SK-N-SH (cell line): Measurements from ENCODE around the gene SNAP25. TPM values are rescaled to one million over a fixed set of nuclear protein-coding genes. Genes with fewer than 3 reads are reported as not detected.

Source experiments
- CTCF ChIA-PET: fragments of 300-600, 350-600 bp; formaldehyde crosslinking; extraction: SDS; loops from one replicate; lab custom pipeline; 2021; lab: Yijun Ruan, JAX
- POLR2A ChIA-PET: fragments of 350-600 bp; sonication (Branson Sonifier 250); formaldehyde crosslinking; extraction: SDS; loops from one replicate; lab custom pipeline; 2020; ENCODE audit warnings: antibody characterized with exemption, inconsistent platforms; lab: Yijun Ruan, JAX
- DNase-seq: peaks from one replicate; pipeline ENCODE4 v3.0.0; 2012
- H2AFZ ChIP-seq: fragments of 200-600 bp; sonication (generic); 2 replicates; pipeline ENCODE4 v1.8.1; 2016; ENCODE audit warnings: antibody characterized with exemption, mild to moderate bottlenecking, low read depth
- H3F3A ChIP-seq: fragments of 200-600 bp; sonication (generic); replicated peaks from 2 replicates; pipeline ENCODE3; 2016; ENCODE audit warnings: antibody characterized with exemption, mild to moderate bottlenecking; ENCODE audit not compliant: insufficient read depth
- H3K27ac ChIP-seq, 2 experiments: fragments of 200-500 bp in 1 of 2; fragments of 200-600 bp in 1 of 2; sonication (Bioruptor generic) in 1 of 2; sonication (generic), shearing (Covaris generic) in 1 of 2; 2 replicates each; pipeline versions ENCODE4 v1.5.1 to v1.6.1; 2014 to 2016; ENCODE audit warnings: low read depth in 2 of 2, inconsistent platforms in 1 of 2, low read length in 1 of 2, mild to moderate bottlenecking in 1 of 2, mixed read lengths in 1 of 2
- H3K27me3 ChIP-seq: fragments of 200-600 bp; sonication (generic), shearing (Covaris generic); 2 replicates; pipeline ENCODE4 v1.6.1; 2016; ENCODE audit warnings: mixed run types; ENCODE audit not compliant: insufficient read depth
- H3K36me3 ChIP-seq, 2 experiments: fragments of 200-500 bp in 1 of 2; fragments of 200-600 bp in 1 of 2; sonication (Bioruptor generic) in 1 of 2; sonication (generic) in 1 of 2; replicated peaks in 1 of 2; 2 replicates each; pipeline versions ENCODE3 to v1.5.1; 2014 to 2016; ENCODE audit warnings: low read length in 1 of 2, mild to moderate bottlenecking in 1 of 2; ENCODE audit not compliant: insufficient read depth in 2 of 2, control insufficient read depth in 1 of 2
- H3K4me1 ChIP-seq, 2 experiments: fragments of 200-500 bp in 1 of 2; fragments of 200-600 bp in 1 of 2; sonication (Bioruptor generic) in 1 of 2; sonication (generic), shearing (Covaris generic) in 1 of 2; 2 replicates each; pipeline versions ENCODE4 v1.5.1 to v1.6.1; 2014 to 2016; ENCODE audit warnings: low read depth in 1 of 2, low read length in 1 of 2, mixed run types in 1 of 2; ENCODE audit not compliant: insufficient read depth in 2 of 2, control insufficient read depth in 1 of 2
- H3K4me2 ChIP-seq: fragments of 200-600 bp; sonication (generic), shearing (Covaris generic); 2 replicates; pipeline ENCODE4 v1.6.1; 2017; ENCODE audit warnings: mixed run types
- H3K4me3 ChIP-seq, 2 experiments: fragments of 200-500 bp in 1 of 2; fragments of 200-600 bp in 1 of 2; sonication (Bioruptor generic) in 1 of 2; sonication (generic), shearing (Covaris generic) in 1 of 2; 2 replicates each; pipeline versions ENCODE4 v1.5.1 to v1.8.1; 2014 to 2016; ENCODE audit warnings: low read depth in 2 of 2, inconsistent platforms in 1 of 2, low read length in 1 of 2, mild to moderate bottlenecking in 1 of 2, mixed read lengths in 1 of 2, moderate library complexity in 1 of 2
- H3K79me2 ChIP-seq: fragments of 200-600 bp; sonication (generic); 2 replicates; pipeline ENCODE4 v1.8.1; 2017; ENCODE audit warnings: mild to moderate bottlenecking; ENCODE audit not compliant: insufficient read depth
- H3K9ac ChIP-seq: fragments of 200-600 bp; sonication (generic); 2 replicates; pipeline ENCODE4 v1.6.1; 2017; ENCODE audit warnings: mixed run types
- H3K9me2 ChIP-seq: fragments of 200-600 bp; sonication (generic); 2 replicates; pipeline ENCODE4 v1.6.1; 2017; ENCODE audit warnings: mixed run types
- H3K9me3 ChIP-seq: fragments of 200-600 bp; sonication (generic); 2 replicates; pipeline ENCODE4 v1.6.1; 2017; ENCODE audit warnings: mixed run types, mild to moderate bottlenecking, moderate library complexity
- H4K20me1 ChIP-seq: fragments of 200-600 bp; sonication (generic); 2 replicates; pipeline ENCODE4 v1.6.1; 2017; ENCODE audit warnings: mild to moderate bottlenecking, mixed run types; ENCODE audit not compliant: insufficient read depth
- CHD2 ChIP-seq: fragments of 150-350 bp; IDR thresholded peaks from 2 replicates; pipeline ENCODE4 v1.6.1; 2018; ENCODE audit warnings: low read length; ENCODE audit not compliant: partially characterized antibody
- ELF1 ChIP-seq: IDR thresholded peaks from 2 replicates; pipeline ENCODE4 v1.4.0; 2012
- EP300 ChIP-seq, 2 experiments: IDR thresholded peaks; 2 replicates each; pipeline versions ENCODE4 v1.4.0 to v1.6.1; 2012; ENCODE audit warnings: borderline replicate concordance in 1 of 2, low read depth in 1 of 2, low read length in 1 of 2
- EZH2phosphoT487 ChIP-seq: fragments of 200-600 bp; sonication (generic); IDR thresholded peaks from 2 replicates; pipeline ENCODE4 v1.6.1; 2017; ENCODE audit warnings: low read depth, mixed run types, mild to moderate bottlenecking, antibody characterized with exemption, moderate library complexity, borderline replicate concordance
- GATA2 ChIP-seq: sonication (generic); formaldehyde crosslinking; IDR thresholded peaks from 2 replicates; pipeline ENCODE4 v1.5.0; 2020; ENCODE audit warnings: mild to moderate bottlenecking, missing genetic modification reagents
- JUND ChIP-seq: IDR thresholded peaks from 2 replicates; pipeline ENCODE4 v1.4.0; 2012
- MEF2A ChIP-seq: IDR thresholded peaks from 2 replicates; pipeline ENCODE4 v1.4.0; 2012; ENCODE audit warnings: low read depth, borderline replicate concordance
- NRF1 ChIP-seq: IDR thresholded peaks from 2 replicates; pipeline ENCODE4 v1.6.1; 2012; ENCODE audit warnings: low read depth, mild to moderate bottlenecking, low read length
- POLR2AphosphoS5 ChIP-seq: IDR thresholded peaks from 2 replicates; pipeline ENCODE4 v1.6.1; 2012; ENCODE audit warnings: low read depth, low read length
- RAD21 ChIP-seq: IDR thresholded peaks from 2 replicates; pipeline ENCODE4 v1.6.1; 2012; ENCODE audit warnings: mild to moderate bottlenecking, low read length
- RCOR1 ChIP-seq: fragments of 150-350 bp; IDR thresholded peaks from 2 replicates; pipeline ENCODE4 v1.6.1; 2017; ENCODE audit warnings: antibody characterized with exemption, low read length
- RXRA ChIP-seq: IDR thresholded peaks from 2 replicates; pipeline ENCODE4 v1.4.0; 2012; ENCODE audit warnings: low read depth, mild to moderate bottlenecking, borderline replicate concordance
- SIN3A ChIP-seq: IDR thresholded peaks from 2 replicates; pipeline ENCODE4 v1.6.1; 2012; ENCODE audit warnings: low read depth, mild to moderate bottlenecking, low read length, moderate library complexity, borderline replicate concordance
- SMC3 ChIP-seq: IDR thresholded peaks from 2 replicates; pipeline ENCODE4 v1.6.1; 2012; ENCODE audit warnings: low read depth, low read length, improper control_type of control experiment
- TCF12 ChIP-seq: IDR thresholded peaks from 2 replicates; pipeline ENCODE4 v1.4.0; 2012
- WGBS: methylation state at CpG from one replicate; pipeline ENCODE4 v1.1.6; 2017; ENCODE audit warnings: low lambda C conversion rate; 5-methylcytosine and 5-hydroxymethylcytosine counted together
- polyA plus RNA-seq, 3 experiments: library from polyadenylated mRNA; depleted of rRNA; stranded (reverse); fragments of >200 nt; gene quantifications; 2 replicates each; pipeline ENCODE4 v1.2.3, GENCODE V29; 2012
- TF ChIP-seq, protein P1 (sequence below): IDR thresholded peaks from 2 replicates; pipeline ENCODE4 v1.4.0; 2012; ENCODE audit warnings: low read depth
- TF ChIP-seq, protein P2 (sequence below): fragments of 200-600 bp; sonication (generic); IDR thresholded peaks from 2 replicates; pipeline ENCODE4 v1.6.1; 2017; ENCODE audit warnings: antibody characterized with exemption, mild to moderate bottlenecking, moderate library complexity
- TF ChIP-seq, protein P3 (sequence below): IDR thresholded peaks from 2 replicates; pipeline ENCODE4 v1.4.0; 2012; ENCODE audit warnings: low read depth, borderline replicate concordance
- TF ChIP-seq, protein P4 (sequence below): fragments of 150-350 bp; IDR thresholded peaks from 2 replicates; pipeline ENCODE4 v1.6.1; 2016; ENCODE audit warnings: mild to moderate bottlenecking, low read depth, low read length
- TF ChIP-seq, protein P5 (sequence below): IDR thresholded peaks from 2 replicates; pipeline ENCODE4; 2012

Gene SNAP25
- polyA plus RNA-seq, 1 of the 3 experiments (the other 2 are of a cell fraction), result 42.4 TPM

DNA sequence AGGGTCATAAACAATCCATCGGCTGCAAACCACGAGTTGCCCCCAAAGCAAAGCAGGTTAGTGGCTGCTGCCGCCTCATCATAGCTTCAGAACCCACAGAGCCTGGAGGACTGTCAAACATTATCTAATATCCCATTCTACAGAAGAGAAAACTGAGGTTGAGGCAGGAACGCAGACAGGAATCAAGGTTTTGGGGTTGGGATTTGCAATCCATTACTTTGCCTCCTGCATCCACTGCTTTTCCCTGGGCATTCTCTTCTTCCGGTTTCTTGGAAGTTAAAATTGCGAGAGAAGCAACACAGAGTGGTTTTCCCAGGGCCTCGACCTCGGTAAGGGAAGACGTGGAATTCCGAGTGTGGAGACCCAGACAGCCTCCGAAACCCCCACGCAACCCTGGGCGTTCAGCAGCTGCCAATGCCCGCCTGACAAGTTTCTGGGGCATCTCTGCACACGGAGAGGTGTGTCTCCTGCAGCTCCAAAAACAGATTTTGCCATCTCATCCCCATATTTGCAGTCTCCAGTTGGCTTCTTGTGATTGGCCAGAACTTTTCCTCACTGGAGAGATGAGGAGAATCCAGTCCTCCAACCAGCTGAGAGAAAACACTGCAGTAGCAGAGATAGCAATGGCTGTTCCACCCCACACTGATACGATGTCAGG lies 45.5 kb upstream of the SNAP25 start:
- H3K27me3 ChIP-seq, result no peaks in the 10 kb centered on the region
- peaks cover 6% of the 10 kb centered on the region; the same call in 1 of the 2 replicates for H3K9me2 ChIP-seq
- POLR2A ChIA-PET, result interaction anchor here (0.8 kb wide), 1 partner anchor 263 kb away, joined by 3 read pairs; no protein-coding TSS in a partner anchor
- no peaks in the 10 kb centered on the region for H4K20me1 ChIP-seq
- H3K9me3 ChIP-seq, result no peaks in the 10 kb centered on the region
- peak overlapping the region in 1 of 2 experiments; percentile 54; a peak in 2 of 4 replicates for H3K4me3 ChIP-seq
- H3F3A ChIP-seq, result no peaks in the 10 kb centered on the region
- 92% methylated on average over 11 of the region's 16 CpGs for WGBS
- CTCF ChIA-PET, result interaction anchor here (0.7 to 2.9 kb wide), 7 partner anchors 10 to 342 kb away, joined by 3 to 18 read pairs (median 3); partner anchors contain the start of gene SLX4IP
- peak overlapping the region; percentile 74 for H3K4me2 ChIP-seq
- H3K27ac ChIP-seq, result no peak overlapping the region
- TF ChIP-seq SMC3, result no peak
- TF ChIP-seq EZH2phosphoT487, result no peak
- no peak for TF ChIP-seq RXRA
- no peak for TF ChIP-seq MEF2A
- TF ChIP-seq, protein P1, sequence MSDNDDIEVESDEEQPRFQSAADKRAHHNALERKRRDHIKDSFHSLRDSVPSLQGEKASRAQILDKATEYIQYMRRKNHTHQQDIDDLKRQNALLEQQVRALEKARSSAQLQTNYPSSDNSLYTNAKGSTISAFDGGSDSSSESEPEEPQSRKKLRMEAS, result no peak
- no peak for TF ChIP-seq ELF1
- TF ChIP-seq, protein P2, sequence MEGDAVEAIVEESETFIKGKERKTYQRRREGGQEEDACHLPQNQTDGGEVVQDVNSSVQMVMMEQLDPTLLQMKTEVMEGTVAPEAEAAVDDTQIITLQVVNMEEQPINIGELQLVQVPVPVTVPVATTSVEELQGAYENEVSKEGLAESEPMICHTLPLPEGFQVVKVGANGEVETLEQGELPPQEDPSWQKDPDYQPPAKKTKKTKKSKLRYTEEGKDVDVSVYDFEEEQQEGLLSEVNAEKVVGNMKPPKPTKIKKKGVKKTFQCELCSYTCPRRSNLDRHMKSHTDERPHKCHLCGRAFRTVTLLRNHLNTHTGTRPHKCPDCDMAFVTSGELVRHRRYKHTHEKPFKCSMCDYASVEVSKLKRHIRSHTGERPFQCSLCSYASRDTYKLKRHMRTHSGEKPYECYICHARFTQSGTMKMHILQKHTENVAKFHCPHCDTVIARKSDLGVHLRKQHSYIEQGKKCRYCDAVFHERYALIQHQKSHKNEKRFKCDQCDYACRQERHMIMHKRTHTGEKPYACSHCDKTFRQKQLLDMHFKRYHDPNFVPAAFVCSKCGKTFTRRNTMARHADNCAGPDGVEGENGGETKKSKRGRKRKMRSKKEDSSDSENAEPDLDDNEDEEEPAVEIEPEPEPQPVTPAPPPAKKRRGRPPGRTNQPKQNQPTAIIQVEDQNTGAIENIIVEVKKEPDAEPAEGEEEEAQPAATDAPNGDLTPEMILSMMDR, result no peak
- no peak for TF ChIP-seq POLR2AphosphoS5
- TF ChIP-seq EP300 (IDR thresholded peaks at IDR 0.05; ENCODE audit: borderline replicate concordance in 1 of 2, low read depth in 1 of 2, low read length in 1 of 2), result no peak
- TF ChIP-seq RAD21, result no peak
- TF ChIP-seq TCF12, result no peak
- no peak for TF ChIP-seq CHD2
- no peak for TF ChIP-seq GATA2 (CRISPR knock-in tag)
- no peak for TF ChIP-seq SIN3A
- TF ChIP-seq, protein P3, sequence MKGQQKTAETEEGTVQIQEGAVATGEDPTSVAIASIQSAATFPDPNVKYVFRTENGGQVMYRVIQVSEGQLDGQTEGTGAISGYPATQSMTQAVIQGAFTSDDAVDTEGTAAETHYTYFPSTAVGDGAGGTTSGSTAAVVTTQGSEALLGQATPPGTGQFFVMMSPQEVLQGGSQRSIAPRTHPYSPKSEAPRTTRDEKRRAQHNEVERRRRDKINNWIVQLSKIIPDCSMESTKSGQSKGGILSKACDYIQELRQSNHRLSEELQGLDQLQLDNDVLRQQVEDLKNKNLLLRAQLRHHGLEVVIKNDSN, result no peak
- no peak for TF ChIP-seq RCOR1
- no peak for TF ChIP-seq NRF1
- no peak for TF ChIP-seq JUND
- TF ChIP-seq, protein P4, sequence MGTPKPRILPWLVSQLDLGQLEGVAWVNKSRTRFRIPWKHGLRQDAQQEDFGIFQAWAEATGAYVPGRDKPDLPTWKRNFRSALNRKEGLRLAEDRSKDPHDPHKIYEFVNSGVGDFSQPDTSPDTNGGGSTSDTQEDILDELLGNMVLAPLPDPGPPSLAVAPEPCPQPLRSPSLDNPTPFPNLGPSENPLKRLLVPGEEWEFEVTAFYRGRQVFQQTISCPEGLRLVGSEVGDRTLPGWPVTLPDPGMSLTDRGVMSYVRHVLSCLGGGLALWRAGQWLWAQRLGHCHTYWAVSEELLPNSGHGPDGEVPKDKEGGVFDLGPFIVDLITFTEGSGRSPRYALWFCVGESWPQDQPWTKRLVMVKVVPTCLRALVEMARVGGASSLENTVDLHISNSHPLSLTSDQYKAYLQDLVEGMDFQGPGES, result no peak
- TF ChIP-seq, protein P5, sequence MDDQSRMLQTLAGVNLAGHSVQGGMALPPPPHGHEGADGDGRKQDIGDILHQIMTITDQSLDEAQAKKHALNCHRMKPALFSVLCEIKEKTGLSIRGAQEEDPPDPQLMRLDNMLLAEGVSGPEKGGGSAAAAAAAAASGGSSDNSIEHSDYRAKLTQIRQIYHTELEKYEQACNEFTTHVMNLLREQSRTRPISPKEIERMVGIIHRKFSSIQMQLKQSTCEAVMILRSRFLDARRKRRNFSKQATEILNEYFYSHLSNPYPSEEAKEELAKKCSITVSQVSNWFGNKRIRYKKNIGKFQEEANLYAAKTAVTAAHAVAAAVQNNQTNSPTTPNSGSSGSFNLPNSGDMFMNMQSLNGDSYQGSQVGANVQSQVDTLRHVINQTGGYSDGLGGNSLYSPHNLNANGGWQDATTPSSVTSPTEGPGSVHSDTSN, result no peak
- no peaks in the 10 kb centered on the region for H3K36me3 ChIP-seq
- H3K4me1 ChIP-seq, result peaks cover 0 to 8% of the 10 kb centered on the region in 2 experiments; a peak in 1 of 4 replicates
- peak overlapping the region; percentile 81; the same call in 1 of the 2 replicates for H2AFZ ChIP-seq
- DNase-seq, result no peak
- H3K79me2 ChIP-seq, result no peaks in the 10 kb centered on the region
- no peak overlapping the region for H3K9ac ChIP-seq
